Right atrium auricular region (tissue), 2 donors: ENCODE measurements around the gene ST13. TPM values are rescaled to one million over a fixed set of nuclear protein-coding genes. Genes with fewer than 3 reads are reported as not detected.

ENCODE experiments used
- DNase-seq: peaks from one replicate; pipeline ENCODE4 v3.0.0-alpha.2; 2019; ENCODE audit warnings: low spot score
- H3K27ac ChIP-seq, 2 donors: fragments of 200-600 bp; sonication (generic); 1 replicate in 1 of 2; 2 replicates in 1 of 2; pipeline ENCODE4 v1.5.1; 2016 to 2019
- H3K27me3 ChIP-seq, 2 donors: fragments of 200-600 bp; sonication (generic); one replicate each; pipeline versions ENCODE4 v1.5.1 to v1.6.0; 2017 to 2019
- H3K36me3 ChIP-seq: fragments of 200-600 bp; sonication (generic); one replicate; pipeline ENCODE4 v1.5.1; 2016
- H3K4me1 ChIP-seq, 2 donors: fragments of 200-600 bp; sonication (generic); one replicate each; pipeline versions ENCODE4 v1.5.1 to v1.6.0; 2017 to 2019
- H3K4me3 ChIP-seq, 2 donors: fragments of 200-600 bp; sonication (generic); 1 replicate in 1 of 2; 2 replicates in 1 of 2; pipeline ENCODE4 v1.5.1; 2017 to 2019; ENCODE audit warnings: mild to moderate bottlenecking in 1 of 2, moderate library complexity in 1 of 2
- H3K9me3 ChIP-seq, 2 donors: fragments of 200-600 bp; sonication (generic); one replicate each; pipeline ENCODE4 v1.5.1; 2019
- CTCF ChIP-seq, 2 donors: fragments of 200-600 bp; sonication (generic); IDR thresholded peaks; one replicate each; pipeline ENCODE4 v1.5.1; 2019; ENCODE audit warnings: antibody characterized with exemption in 2 of 2
- total RNA-seq, 2 donors: library from RNA; depleted of rRNA; stranded (reverse); fragments of >200 nt; gene quantifications; one replicate each; pipeline ENCODE4 v1.1.0, GENCODE V29; 2016

ST13 gene
- total RNA-seq, 2 donors from 2014 or later = 101 to 105 TPM

GRCh38 chr22:40818747-40819598 lies 37.5 kb downstream of the ST13 start, which contains the start of gene SLC25A17:
TSS of gene SLC25A17 (minus strand) at chr22:40819346. CDS start at chr22:40819248, 98 bp downstream.
- no peaks in the 10 kb centered on the region for H3K9me3 ChIP-seq
- H3K36me3 ChIP-seq = peaks cover 10% of the 10 kb centered on the region
- peaks cover 0 to 21% of the 10 kb centered on the region in 2 donors for H3K4me1 ChIP-seq
- peak; percentile 87 for DNase-seq
- peak within 1 kb of the TSS; percentile 65 to 89 for H3K4me3 ChIP-seq
- peak within 1 kb of the TSS; percentile 83 for H3K27ac ChIP-seq
- peak; percentile 15 to 55 for TF ChIP-seq CTCF (IDR thresholded peaks at IDR 0.05)
- no peaks in the 10 kb centered on the region for H3K27me3 ChIP-seq

- no peaks in the 10 kb centered on the region for H3K27me3 ChIP-seq
- no peak for DNase-seq
- H3K27ac ChIP-seq = no peak overlapping the region
- H3K4me1 ChIP-seq = peaks cover 0 to 21% of the 10 kb centered on the region in 2 donors
- H3K4me3 ChIP-seq = peak overlapping the region; percentile 65 to 89
- H3K9me3 ChIP-seq = no peaks in the 10 kb centered on the region
- H3K36me3 ChIP-seq = peaks cover 3% of the 10 kb centered on the region
- TF ChIP-seq CTCF (IDR thresholded peaks at IDR 0.05) = no peak
These were observed 38.2 kb downstream of the ST13 start for GRCh38 chr22:40818192-40818746.

- Histone ChIP-seq H3K4me3 (no peak overlapping the region), H3K4me1 (peaks cover 0 to 21% of the 10 kb centered on the region in 2 donors)
These were observed 38.7 kb downstream of the ST13 start for GRCh38 chr22:40817737-40818136.

GRCh38 chr22:40813912-40814315 lies 42.5 kb downstream of the ST13 start:
- no peaks in the 10 kb centered on the region for H3K27me3 ChIP-seq
- no peak overlapping the region for H3K4me3 ChIP-seq
- no peak overlapping the region for H3K27ac ChIP-seq
- peaks cover 0 to 15% of the 10 kb centered on the region in 2 donors for H3K4me1 ChIP-seq
- no peaks in the 10 kb centered on the region for H3K9me3 ChIP-seq
- no peaks in the 10 kb centered on the region for H3K36me3 ChIP-seq
- DNase-seq = no peak
- no peak for TF ChIP-seq CTCF (IDR thresholded peaks at IDR 0.05)

More at GRCh38 chr22:40817737-40818136, 38.7 kb downstream of the ST13 start:
- DNase-seq = no peak
- no peaks in the 10 kb centered on the region for H3K27me3 ChIP-seq
- no peaks in the 10 kb centered on the region for H3K36me3 ChIP-seq
- no peak for TF ChIP-seq CTCF (IDR thresholded peaks at IDR 0.05)
- no peak overlapping the region for H3K27ac ChIP-seq
- no peaks in the 10 kb centered on the region for H3K9me3 ChIP-seq

GRCh38 chr22:40808018-40808841 lies 48.2 kb downstream of the ST13 start:
- Histone ChIP-seq H3K27me3 (no peaks in the 10 kb centered on the region), H3K9me3 (no peaks in the 10 kb centered on the region), H3K4me1 (peaks cover 0 to 8% of the 10 kb centered on the region in 2 donors), H3K4me3 (no peak overlapping the region), H3K27ac (no peak overlapping the region), H3K36me3 (no peaks in the 10 kb centered on the region)
- no peak for TF ChIP-seq CTCF (IDR thresholded peaks at IDR 0.05)
- DNase-seq = no peak
